ENCODE data around the gene HEY2. TPM values are rescaled to one million over a fixed set of nuclear protein-coding genes. Genes with fewer than 3 reads are reported as not detected.

Gene HEY2
- total and polyA plus RNA-seq, 4 experiments from 2014 or later, result 0.14 to 0.20 TPM; not detected in 2

DNA sequence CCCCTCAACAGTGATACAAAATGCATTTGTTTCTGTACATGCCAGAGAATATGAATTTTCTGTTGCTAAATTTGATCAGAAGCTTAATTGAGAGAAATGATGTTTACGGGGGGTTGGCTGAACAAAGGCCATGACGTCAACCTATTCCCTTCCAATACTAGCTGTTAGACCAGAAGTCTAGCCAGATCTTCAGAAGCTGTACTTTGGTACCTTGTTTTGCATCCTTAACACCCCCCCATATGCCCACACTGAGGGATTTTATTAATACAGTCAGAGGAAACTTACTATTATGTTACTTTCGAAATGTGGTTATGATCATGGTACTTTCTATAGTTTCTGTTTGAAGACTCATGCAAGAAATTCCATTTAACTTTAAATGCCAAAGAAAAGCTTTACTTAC, 44.4 kb downstream of the HEY2 start:
- intact Hi-C loops (cut with micrococcal nuclease), result no loop called here
- no peaks in the 10 kb centered on the region for H3K27me3 ChIP-seq (ENCODE audit: insufficient read depth, low read length)
- no peaks in the 10 kb centered on the region for H3K27me3 Mint-ChIP-seq
- ChIA-PET POLR2A (ENCODE audit: partially characterized antibody) (interaction anchor here (0.7 to 6.1 kb wide), 6 partner anchors 14 to 162 kb away, joined by 3 to 404 read pairs (median 3); partner anchors contain the start of gene HINT3), CTCF (ENCODE audit: partially characterized antibody) (interaction anchor here (0.9 to 7.8 kb wide), 8 partner anchors 11 to 163 kb away, joined by 3 to 152 read pairs (median 15); partner anchors contain the start of gene HINT3)
- no peak overlapping the region for H3K4me3 ChIP-seq (ENCODE audit: low read length in 2 of 2)
- DNase-seq, result peak in 3 of 5 donors; percentile 5 to 58 (median 17)
- no peaks in the 10 kb centered on the region for H3K9me3 ChIP-seq (ENCODE audit: control insufficient read depth in 1 of 2, low read length in 2 of 2)
- H3K4me1 ChIP-seq (ENCODE audit: insufficient read depth, low read length), result peaks cover 48% of the 10 kb centered on the region
- peaks cover 14 to 25% of the 10 kb centered on the region in 2 donors for H3K36me3 Mint-ChIP-seq
- peak overlapping the region; percentile 40 to 82 (median 69) for H3K4me3 Mint-ChIP-seq
- no peaks in the 10 kb centered on the region for H3K36me3 ChIP-seq (ENCODE audit: insufficient read depth, low read length)
- H3K27ac Mint-ChIP-seq, result peak overlapping the region in 5 of 7 donors; percentile 3 to 94 (median 84)
- no peak overlapping the region for H3K27ac ChIP-seq (ENCODE audit: low read depth, low read length)
- peaks cover 44 to 76% (median 58%) of the 10 kb centered on the region in 4 donors for H3K4me1 Mint-ChIP-seq
- H3K9me3 Mint-ChIP-seq, result no peaks in the 10 kb centered on the region

GRCh38 chr6:125794342-125795137, 45.1 kb downstream of the HEY2 start:
- Histone ChIP-seq H3K9me3 (ENCODE audit: control insufficient read depth in 1 of 2, low read length in 2 of 2) (no peaks in the 10 kb centered on the region), H3K27ac (ENCODE audit: low read depth, low read length) (no peak overlapping the region), H3K27me3 (ENCODE audit: insufficient read depth, low read length) (no peaks in the 10 kb centered on the region), H3K4me1 (ENCODE audit: insufficient read depth, low read length) (peaks cover 44% of the 10 kb centered on the region), H3K36me3 (ENCODE audit: insufficient read depth, low read length) (no peaks in the 10 kb centered on the region), H3K4me3 (ENCODE audit: low read length in 2 of 2) (no peak overlapping the region)
- intact Hi-C loops (cut with micrococcal nuclease), result no loop called here
- Mint-ChIP-seq H3K36me3 (peaks cover 18 to 29% of the 10 kb centered on the region in 2 donors), H3K27ac (peak overlapping the region in 2 of 7 donors; percentile 1 to 94), H3K4me1 (peaks cover 44 to 73% (median 56%) of the 10 kb centered on the region in 4 donors), H3K27me3 (no peaks in the 10 kb centered on the region), H3K4me3 (peak overlapping the region in 6 of 8 donors; percentile 51 to 82 (median 71)), H3K9me3 (no peaks in the 10 kb centered on the region)
- DNase-seq, result no peak
- ChIA-PET POLR2A (ENCODE audit: partially characterized antibody) (interaction anchor here (0.7 to 6.1 kb wide), 6 partner anchors 15 to 162 kb away, joined by 3 to 404 read pairs (median 3); partner anchors contain the start of gene HINT3), CTCF (ENCODE audit: partially characterized antibody) (interaction anchor here (0.6 to 7.8 kb wide), 9 partner anchors 10 to 162 kb away, joined by 3 to 152 read pairs (median 9); partner anchors contain the start of gene HINT3)

DNA sequence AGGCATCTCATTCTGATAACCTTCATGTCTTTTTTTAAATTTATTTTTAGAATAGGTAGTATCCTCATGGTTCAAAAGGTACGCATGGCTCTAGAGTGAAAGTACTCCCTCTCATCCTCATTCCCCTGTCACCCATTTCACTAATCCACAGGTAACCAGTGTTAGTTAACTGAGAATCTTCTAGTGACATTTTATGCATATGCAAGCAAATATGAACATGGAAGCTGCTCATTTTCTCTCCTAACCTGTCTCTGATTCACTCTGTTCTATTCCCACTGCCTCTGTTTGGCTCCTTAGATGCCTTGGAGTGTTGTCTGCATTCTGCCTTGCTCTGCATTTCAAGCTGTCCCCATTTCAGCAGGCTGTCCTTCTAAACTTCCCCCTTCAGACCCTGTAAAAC, 45.9 kb downstream of the HEY2 start:
- ChIA-PET CTCF (ENCODE audit: partially characterized antibody) (interaction anchor here (0.6 to 7.8 kb wide), 6 partner anchors 14 to 161 kb away, joined by 3 to 152 read pairs (median 26); partner anchors contain the start of gene HINT3), POLR2A (ENCODE audit: partially characterized antibody) (interaction anchor here (0.6 kb wide), 1 partner anchor 10 kb away, joined by 3 read pairs; no protein-coding TSS in a partner anchor)
- H3K27me3 ChIP-seq (ENCODE audit: insufficient read depth, low read length), result no peaks in the 10 kb centered on the region
- H3K27ac Mint-ChIP-seq, result peak overlapping the region in 1 of 7 donors; percentile 9
- peak overlapping the region in 3 of 8 donors; percentile 5 to 7 (median 5) for H3K4me3 Mint-ChIP-seq
- no peaks in the 10 kb centered on the region for H3K9me3 Mint-ChIP-seq
- no peak for DNase-seq
- H3K27ac ChIP-seq (ENCODE audit: low read depth, low read length), result no peak overlapping the region
- peaks cover 37% of the 10 kb centered on the region for H3K4me1 ChIP-seq (ENCODE audit: insufficient read depth, low read length)
- H3K36me3 Mint-ChIP-seq, result peaks cover 21 to 26% of the 10 kb centered on the region in 2 donors
- H3K36me3 ChIP-seq (ENCODE audit: insufficient read depth, low read length), result no peaks in the 10 kb centered on the region
- no peaks in the 10 kb centered on the region for H3K27me3 Mint-ChIP-seq
- H3K4me3 ChIP-seq (ENCODE audit: low read length in 2 of 2), result no peak overlapping the region
- no peaks in the 10 kb centered on the region for H3K9me3 ChIP-seq (ENCODE audit: control insufficient read depth in 1 of 2, low read length in 2 of 2)
- intact Hi-C loops (cut with micrococcal nuclease), result no loop called here
- H3K4me1 Mint-ChIP-seq, result peaks cover 42 to 70% (median 52%) of the 10 kb centered on the region in 4 donors

- H3K27ac Mint-ChIP-seq, result no peak overlapping the region
- Histone ChIP-seq H3K9me3 (ENCODE audit: control insufficient read depth in 1 of 2, low read length in 2 of 2) (no peaks in the 10 kb centered on the region), H3K27ac (ENCODE audit: low read depth, low read length) (no peak overlapping the region), H3K4me3 (ENCODE audit: low read length in 2 of 2) (no peak overlapping the region), H3K4me1 (ENCODE audit: insufficient read depth, low read length) (peaks cover 36% of the 10 kb centered on the region), H3K27me3 (ENCODE audit: insufficient read depth, low read length) (no peaks in the 10 kb centered on the region), H3K36me3 (ENCODE audit: insufficient read depth, low read length) (no peaks in the 10 kb centered on the region)
- intact Hi-C loops (cut with micrococcal nuclease), result no loop called here
- H3K4me3 Mint-ChIP-seq, result peak overlapping the region in 2 of 8 donors; percentile 20 to 32
- H3K4me1 Mint-ChIP-seq, result peaks cover 49 to 75% (median 57%) of the 10 kb centered on the region in 4 donors
- DNase-seq, result no peak
- peaks cover 24 to 28% of the 10 kb centered on the region in 2 donors for H3K36me3 Mint-ChIP-seq
- no peaks in the 10 kb centered on the region for H3K9me3 Mint-ChIP-seq
- ChIA-PET CTCF (ENCODE audit: partially characterized antibody) (interaction anchor here (0.9 to 1.4 kb wide), 3 partner anchors 38 to 159 kb away, joined by 3 to 5 read pairs (median 3); no protein-coding TSS in a partner anchor), POLR2A (ENCODE audit: partially characterized antibody) (interaction anchor here (0.7 kb wide), 2 partner anchors 159 to 1534 kb away, joined by 3 to 4 read pairs; no protein-coding TSS in a partner anchor)
- H3K27me3 Mint-ChIP-seq, result no peaks in the 10 kb centered on the region
Measured at GRCh38 chr6:125797120-125797885, 47.9 kb downstream of the HEY2 start.

DNA sequence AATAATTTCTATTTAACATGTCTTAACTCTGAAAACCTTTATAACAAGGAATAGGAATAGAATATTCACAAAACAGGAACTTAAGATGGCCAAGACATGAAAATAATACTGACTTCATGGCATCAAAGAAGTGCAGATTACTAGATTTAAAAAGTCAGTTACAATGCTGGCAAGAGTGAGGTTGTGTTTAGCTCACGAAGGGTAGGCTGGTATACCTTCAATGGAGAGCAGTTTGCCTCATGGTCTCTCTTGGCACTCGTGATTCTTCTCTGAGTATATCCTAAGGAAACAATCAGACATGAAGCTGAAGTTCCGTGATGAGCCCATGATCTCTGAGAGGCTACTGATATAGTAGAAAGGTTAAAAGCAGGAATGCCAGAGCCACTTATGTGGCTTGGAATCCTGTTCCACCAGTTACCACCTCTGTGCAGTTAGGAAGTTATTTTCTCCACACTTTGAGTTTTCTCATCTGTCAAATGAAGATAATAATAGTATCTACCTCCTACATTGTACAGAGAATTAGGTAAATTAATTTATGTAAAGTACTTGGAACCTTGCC, 48.5 kb downstream of the HEY2 start:
- H3K9me3 Mint-ChIP-seq, result no peaks in the 10 kb centered on the region
- no peaks in the 10 kb centered on the region for H3K9me3 ChIP-seq (ENCODE audit: control insufficient read depth in 1 of 2, low read length in 2 of 2)
- ChIA-PET CTCF (ENCODE audit: partially characterized antibody) (no interaction called here), POLR2A (ENCODE audit: partially characterized antibody) (interaction anchor here (0.7 to 2.1 kb wide), 3 partner anchors 8 to 158 kb away, joined by 3 to 14 read pairs (median 6); partner anchors contain the start of gene NCOA7)
- H3K36me3 ChIP-seq (ENCODE audit: insufficient read depth, low read length), result no peaks in the 10 kb centered on the region
- intact Hi-C loops (cut with micrococcal nuclease), result no loop called here
- H3K36me3 Mint-ChIP-seq, result peaks cover 27 to 28% of the 10 kb centered on the region in 2 donors
- no peak for DNase-seq
- H3K4me3 Mint-ChIP-seq, result peak overlapping the region in 1 of 8 donors; percentile 32
- H3K4me1 Mint-ChIP-seq, result peaks cover 49 to 75% (median 57%) of the 10 kb centered on the region in 4 donors
- no peak overlapping the region for H3K27ac Mint-ChIP-seq
- no peak overlapping the region for H3K27ac ChIP-seq (ENCODE audit: low read depth, low read length)
- H3K4me3 ChIP-seq (ENCODE audit: low read length in 2 of 2), result no peak overlapping the region
- no peaks in the 10 kb centered on the region for H3K27me3 Mint-ChIP-seq
- H3K27me3 ChIP-seq (ENCODE audit: insufficient read depth, low read length), result no peaks in the 10 kb centered on the region
- H3K4me1 ChIP-seq (ENCODE audit: insufficient read depth, low read length), result peaks cover 36% of the 10 kb centered on the region

DNA sequence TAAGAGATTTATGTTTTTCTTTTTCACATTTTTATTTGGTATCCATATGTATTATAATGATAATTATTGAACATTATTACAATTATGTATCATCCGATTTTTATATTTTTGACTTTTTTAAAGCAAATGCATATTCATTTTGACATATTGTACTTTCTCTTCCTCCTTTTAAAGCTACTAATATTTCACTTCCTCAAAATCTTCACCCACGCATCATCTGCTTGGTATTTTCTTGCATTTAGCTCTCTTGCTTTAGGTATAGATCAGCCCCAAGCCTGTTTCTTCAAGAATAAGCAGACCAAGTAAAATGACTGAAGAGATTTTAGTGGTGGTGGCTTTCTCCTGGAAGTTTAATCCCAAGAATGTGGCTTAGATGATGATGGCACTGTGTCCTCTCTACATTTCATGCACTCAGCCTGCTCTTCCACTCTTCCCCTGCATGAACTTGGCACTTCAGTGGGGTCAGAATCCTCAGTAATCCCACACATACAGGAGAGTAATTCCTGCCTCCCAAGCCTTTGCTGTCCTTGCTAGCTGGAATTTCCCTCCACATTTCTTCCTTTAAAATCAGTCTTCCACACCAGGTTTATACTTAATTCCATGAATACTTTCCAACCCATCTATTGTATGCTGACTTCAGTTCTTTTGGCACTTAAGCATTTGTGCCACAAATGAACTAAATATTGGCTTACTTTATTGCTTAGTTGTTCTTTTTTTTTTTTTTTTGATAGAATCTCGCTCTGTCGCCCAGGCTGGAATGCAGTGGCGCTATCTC, 49.5 kb downstream of the HEY2 start:
- intact Hi-C loops (cut with micrococcal nuclease), result no loop called here
- CTCF ChIA-PET (ENCODE audit: partially characterized antibody), result interaction anchor here (1.1 to 1.3 kb wide), 2 partner anchors 36 to 107 kb away, joined by 3 read pairs; no protein-coding TSS in a partner anchor
- Histone ChIP-seq H3K27me3 (ENCODE audit: insufficient read depth, low read length) (no peaks in the 10 kb centered on the region), H3K4me3 (ENCODE audit: low read length in 2 of 2) (no peak overlapping the region), H3K9me3 (ENCODE audit: control insufficient read depth in 1 of 2, low read length in 2 of 2) (no peaks in the 10 kb centered on the region), H3K36me3 (ENCODE audit: insufficient read depth, low read length) (no peaks in the 10 kb centered on the region), H3K27ac (ENCODE audit: low read depth, low read length) (no peak overlapping the region), H3K4me1 (ENCODE audit: insufficient read depth, low read length) (peaks cover 36% of the 10 kb centered on the region)
- POLR2A ChIA-PET (ENCODE audit: partially characterized antibody), result interaction anchor here (1.1 to 2.1 kb wide), 3 partner anchors 9 to 18 kb away, joined by 4 to 14 read pairs (median 6); partner anchors contain the start of gene NCOA7
- peaks cover 28 to 30% of the 10 kb centered on the region in 2 donors for H3K36me3 Mint-ChIP-seq
- H3K27ac Mint-ChIP-seq, result peak overlapping the region in 2 of 7 donors; percentile 62 to 72
- H3K4me3 Mint-ChIP-seq, result peak overlapping the region in 2 of 8 donors; percentile 14 to 68
- H3K9me3 Mint-ChIP-seq, result no peaks in the 10 kb centered on the region
- peaks cover 48 to 75% (median 57%) of the 10 kb centered on the region in 4 donors for H3K4me1 Mint-ChIP-seq
- DNase-seq, result no peak
- no peaks in the 10 kb centered on the region for H3K27me3 Mint-ChIP-seq
